Right cardiac atrium (tissue), 5 donors: ENCODE results near the gene OR8I2. TPM values are rescaled to one million over a fixed set of nuclear protein-coding genes. Genes with fewer than 3 reads are reported as not detected.
"Not testable (repeated sequence)": the region's sequence is repeated elsewhere in the genome, so short reads cannot be mapped to it uniquely, and the experiment has no call there.

Source experiments
- ATAC-seq, 2 donors: fragments of 200-7000 bp; cut with Tn5 transposase; one replicate each; pipeline versions ENCODE4 v1.8.0 to v1.9.1; 2020; ENCODE audit warnings: moderate library complexity in 2 of 2, mild to moderate bottlenecking in 1 of 2
- DNase-seq, 3 donors: peaks; one replicate each; pipeline ENCODE4 v3.0.0-alpha.2; 2020
- H3K27ac ChIP-seq: one replicate; pipeline ENCODE4 v1.5.1; 2013; ENCODE audit warnings: mild to moderate bottlenecking, low read length, control low read depth, moderate library complexity
- H3K27me3 ChIP-seq: one replicate; pipeline ENCODE4 v1.6.1; 2013; ENCODE audit not compliant: control insufficient read depth, insufficient read depth
- H3K4me1 ChIP-seq: one replicate; pipeline ENCODE4 v1.6.1; 2013; ENCODE audit warnings: low read length; ENCODE audit not compliant: control insufficient read depth, insufficient read depth
- H3K4me3 ChIP-seq: one replicate; pipeline ENCODE4 v1.5.1; 2013; ENCODE audit warnings: low read length, control low read depth
- H3K9me3 ChIP-seq: one replicate; pipeline ENCODE4 v1.6.1; 2013; ENCODE audit warnings: low read length; ENCODE audit not compliant: control insufficient read depth
- WGBS: extraction: QIAGEN DNeasy Blood & Tissue Kit; methylation state at CpG from one replicate; pipeline ENCODE4 v1.1.7; 2013; 5-methylcytosine and 5-hydroxymethylcytosine counted together
- intact Hi-C, 4 donors: fragments of 100-400 bp; cut with DNase I; formaldehyde crosslinking; loops; one replicate each; pipeline versions ENCODE4 v1.11.0 to v1.14.0; 2022 to 2023
- polyA plus RNA-seq: library from polyadenylated mRNA; stranded (reverse); fragments of 200-250 nt; gene quantifications from one replicate; pipeline ENCODE4 v1.2.3, GENCODE V29; 2013
- total RNA-seq, 4 donors: library from RNA; stranded (reverse); fragmentation: NEBNext Ultra II Directional; extraction: Animal tissue kit (Norgen Biotek cat#: 25700); gene quantifications; one replicate each; pipeline ENCODE4 v1.2.1, GENCODE V29; 2021
- donor health status: healthy with polysubstance abuse.
- donor health status: DM: no; HTN: yes; CAD: no.
- donor health status: DM: no; HTN: no; CAD: no.
- donor health status: DM: no; HTN: yes; CAD: no; lungs with severe emphysema.
- donor health status: DM: yes; HTN: yes; CAD: no.

The OR8I2 gene
- total and polyA plus RNA-seq, 5 donors, result not detected

GRCh38 chr11:56140151-56140661 is 47.1 kb downstream of the OR8I2 start, which contains the start of gene OR8J3:
TSS of gene OR8J3 (minus strand) at chr11:56140201. CDS start at chr11:56137718, 2,483 bp downstream.
- Histone ChIP-seq H3K4me1 (no peaks in the 10 kb centered on the region), H3K27me3 (no peaks in the 10 kb centered on the region), H3K9me3 (no peaks in the 10 kb centered on the region), H3K27ac (no peak within 1 kb of the TSS), H3K4me3 (no peak within 1 kb of the TSS)
- intact Hi-C loops, result no loop called here
- no peak for ATAC-seq
- no peak for DNase-seq

GRCh38 chr11:56143681-56144080 is 50.6 kb downstream of the OR8I2 start:
- H3K27me3 ChIP-seq, H3K27ac ChIP-seq, H3K4me3 ChIP-seq, DNase-seq, H3K4me1 ChIP-seq, H3K9me3 ChIP-seq, ATAC-seq, intact Hi-C loops: not testable (repeated sequence)
- 92% methylated on average over 28 of the region's 30 CpGs for WGBS

Other genes starting within 250 kb of the OR8I2 start
- gene TRIM51, start 210.0 kb upstream of the OR8I2 start, total RNA-seq, result not detected
- gene TRIM51, start 210.0 kb upstream of the OR8I2 start, polyA plus RNA-seq, result not detected
- gene OR5W2, start 178.7 kb upstream of the OR8I2 start, total RNA-seq, result not detected
- gene OR5W2, start 178.7 kb upstream of the OR8I2 start, polyA plus RNA-seq, result not detected
- not detected for gene OR5I1, start 156.9 kb upstream of the OR8I2 start, total RNA-seq
- not detected for gene OR5I1, start 156.9 kb upstream of the OR8I2 start, polyA plus RNA-seq
- gene OR10AG1, start 123.4 kb upstream of the OR8I2 start, total RNA-seq, result not detected
- gene OR10AG1, start 123.4 kb upstream of the OR8I2 start, polyA plus RNA-seq, result not detected
- gene OR5F1, start 98.7 kb upstream of the OR8I2 start, total RNA-seq, result not detected
- gene OR5F1, start 98.7 kb upstream of the OR8I2 start, polyA plus RNA-seq, result not detected
- gene OR5AS1, start 65.7 kb upstream of the OR8I2 start, total RNA-seq, result not detected
- not detected for gene OR5AS1, start 65.7 kb upstream of the OR8I2 start, polyA plus RNA-seq
- not detected for gene OR8H2, start 10.4 kb downstream of the OR8I2 start, total RNA-seq
- gene OR8H2, start 10.4 kb downstream of the OR8I2 start, polyA plus RNA-seq, result not detected
- gene OR8H3, start 29.1 kb downstream of the OR8I2 start, total RNA-seq, result not detected
- not detected for gene OR8H3, start 29.1 kb downstream of the OR8I2 start, polyA plus RNA-seq
- not detected for gene OR8J3, start 46.9 kb downstream of the OR8I2 start, total RNA-seq
- gene OR8J3, start 46.9 kb downstream of the OR8I2 start, polyA plus RNA-seq, result not detected
- gene OR8K5, start 67.0 kb downstream of the OR8I2 start, total RNA-seq, result not detected
- gene OR8K5, start 67.0 kb downstream of the OR8I2 start, polyA plus RNA-seq, result not detected
- gene OR5J2, start 83.3 kb downstream of the OR8I2 start, total RNA-seq, result not detected
- gene OR5J2, start 83.3 kb downstream of the OR8I2 start, polyA plus RNA-seq, result not detected
- gene OR5T2, start 140.9 kb downstream of the OR8I2 start, total RNA-seq, result not detected
- not detected for gene OR5T2, start 140.9 kb downstream of the OR8I2 start, polyA plus RNA-seq
- not detected for gene OR5T3, start 158.9 kb downstream of the OR8I2 start, total RNA-seq
- not detected for gene OR5T3, start 158.9 kb downstream of the OR8I2 start, polyA plus RNA-seq
- not detected for gene OR5T1, start 180.8 kb downstream of the OR8I2 start, total RNA-seq
- gene OR5T1, start 180.8 kb downstream of the OR8I2 start, polyA plus RNA-seq, result not detected
- not detected for gene OR8H1, start 198.9 kb downstream of the OR8I2 start, total RNA-seq
- not detected for gene OR8H1, start 198.9 kb downstream of the OR8I2 start, polyA plus RNA-seq
- gene OR8K3, start 221.8 kb downstream of the OR8I2 start, total RNA-seq, result not detected
- not detected for gene OR8K3, start 221.8 kb downstream of the OR8I2 start, polyA plus RNA-seq